DOHH2 (cell line): ENCODE results near the gene TXLNG.

Source experiments
- H3F3A ChIP-seq: fragments of 200-600 bp; sonication (generic), shearing (Covaris generic); 2 replicates; pipeline ENCODE4 v1.6.0; 2016; ENCODE audit warnings: antibody characterized with exemption, mild to moderate bottlenecking; ENCODE audit not compliant: control insufficient read depth, insufficient read depth
- H3K27ac ChIP-seq: fragments of 200-600 bp; sonication (generic); 2 replicates; pipeline ENCODE4 v1.5.1; 2014; ENCODE audit warnings: low read depth, mild to moderate bottlenecking, low read length, moderate library complexity
- H3K27me3 ChIP-seq: fragments of 200-600 bp; sonication (generic); 2 replicates; pipeline ENCODE4 v1.6.1; 2014; ENCODE audit warnings: mild to moderate bottlenecking, low read length, mixed read lengths; ENCODE audit not compliant: control insufficient read depth
- H3K36me3 ChIP-seq: fragments of 200-600 bp; sonication (generic); 2 replicates; pipeline ENCODE4 v1.6.1; 2014; ENCODE audit warnings: mild to moderate bottlenecking, low read length, moderate library complexity, mixed read lengths; ENCODE audit not compliant: control insufficient read depth
- H3K4me1 ChIP-seq: fragments of 200-600 bp; sonication (generic); 2 replicates; pipeline ENCODE4 v1.6.1; 2014; ENCODE audit warnings: mild to moderate bottlenecking, low read length, mixed read lengths; ENCODE audit not compliant: control insufficient read depth
- H3K4me2 ChIP-seq: fragments of 200-600 bp; sonication (generic); 2 replicates; pipeline ENCODE4 v1.6.0; 2014; ENCODE audit warnings: mild to moderate bottlenecking, low read length, moderate library complexity
- H3K4me3 ChIP-seq: fragments of 200-600 bp; sonication (generic); 2 replicates; pipeline ENCODE4 v1.5.1; 2014; ENCODE audit warnings: mild to moderate bottlenecking, low read length, mixed read lengths
- H3K79me2 ChIP-seq: fragments of 200-600 bp; sonication (generic); 2 replicates; pipeline ENCODE4 v1.6.1; 2014; ENCODE audit warnings: mild to moderate bottlenecking, low read length, mixed read lengths; ENCODE audit not compliant: control insufficient read depth
- H3K9me2 ChIP-seq: fragments of 200-600 bp; sonication (generic); replicated peaks from 2 replicates; pipeline ENCODE4 v1.6.1; 2014; ENCODE audit warnings: mild to moderate bottlenecking, low read length, mixed read lengths; ENCODE audit not compliant: control insufficient read depth
- H3K9me3 ChIP-seq: fragments of 200-600 bp; sonication (generic); 2 replicates; pipeline ENCODE4 v1.6.1; 2014; ENCODE audit warnings: antibody characterized with exemption, low read length, mixed read lengths; ENCODE audit not compliant: control insufficient read depth, insufficient read depth
- H4K20me1 ChIP-seq: fragments of 200-600 bp; sonication (generic); 2 replicates; pipeline ENCODE4 v1.6.0; 2014; ENCODE audit warnings: low read depth, mild to moderate bottlenecking, antibody characterized with exemption, low read length, moderate library complexity; ENCODE audit not compliant: control insufficient read depth, insufficient read depth
- EZH2phosphoT487 ChIP-seq: fragments of 200-600 bp; sonication (generic); IDR thresholded peaks from 2 replicates; pipeline ENCODE4 v1.6.1; 2017; ENCODE audit warnings: borderline replicate concordance, mild to moderate bottlenecking, antibody characterized with exemption, low read length, moderate library complexity, mixed read lengths
- TF ChIP-seq, protein P1 (sequence below): fragments of 200-600 bp; sonication (generic); IDR thresholded peaks from one replicate; pipeline ENCODE4 v1.5.1; 2014; ENCODE audit warnings: antibody characterized with exemption, mild to moderate bottlenecking, low read depth, low read length; ENCODE audit not compliant: poor library complexity, severe bottlenecking

TXLNG gene

DNA sequence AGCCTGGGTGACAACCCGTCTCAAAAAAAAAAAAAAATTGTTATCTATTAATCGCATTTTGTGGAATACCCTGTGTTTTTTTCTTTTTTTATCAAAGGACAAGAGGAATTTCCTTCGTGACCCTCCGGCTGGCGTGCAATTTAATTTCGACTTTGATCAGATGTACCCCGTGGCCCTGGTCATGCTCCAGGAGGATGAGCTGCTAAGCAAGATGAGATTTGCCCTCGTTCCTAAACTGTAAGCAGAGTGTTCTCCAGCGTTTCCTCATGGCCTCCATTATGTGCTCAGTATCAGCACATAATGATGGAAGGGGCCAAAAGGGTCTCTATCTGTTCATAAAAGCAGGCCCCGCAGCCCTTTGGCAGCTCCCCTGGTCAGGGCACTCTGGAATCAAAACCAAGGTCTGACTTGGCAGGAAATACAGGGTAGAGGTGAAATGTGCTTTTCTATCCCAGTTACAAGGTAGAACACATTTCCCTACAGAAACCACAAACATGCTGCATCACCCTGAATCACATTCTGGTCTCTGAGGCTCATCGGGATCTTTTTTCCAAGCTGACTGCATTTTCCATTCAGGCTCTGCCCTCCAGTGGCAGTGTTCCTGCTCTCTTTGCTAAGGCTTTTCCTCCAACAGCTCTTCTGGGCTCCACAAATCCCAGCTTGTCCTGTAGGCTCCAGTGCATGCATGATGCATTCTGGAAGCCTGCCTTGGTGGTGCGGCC is 42.5 kb upstream of the TXLNG start:
- Histone ChIP-seq H3K36me3 (peaks cover 30% of the 10 kb centered on the region), H3K9me2 (no peaks in the 10 kb centered on the region), H3K27ac (no peak overlapping the region), H3F3A (no peaks in the 10 kb centered on the region), H3K4me2 (no peak overlapping the region), H3K9me3 (no peaks in the 10 kb centered on the region), H3K4me1 (no peaks in the 10 kb centered on the region), H3K79me2 (no peaks in the 10 kb centered on the region), H3K4me3 (no peak overlapping the region), H3K27me3 (no peaks in the 10 kb centered on the region), H4K20me1 (no peaks in the 10 kb centered on the region)
- TF ChIP-seq, protein P1, sequence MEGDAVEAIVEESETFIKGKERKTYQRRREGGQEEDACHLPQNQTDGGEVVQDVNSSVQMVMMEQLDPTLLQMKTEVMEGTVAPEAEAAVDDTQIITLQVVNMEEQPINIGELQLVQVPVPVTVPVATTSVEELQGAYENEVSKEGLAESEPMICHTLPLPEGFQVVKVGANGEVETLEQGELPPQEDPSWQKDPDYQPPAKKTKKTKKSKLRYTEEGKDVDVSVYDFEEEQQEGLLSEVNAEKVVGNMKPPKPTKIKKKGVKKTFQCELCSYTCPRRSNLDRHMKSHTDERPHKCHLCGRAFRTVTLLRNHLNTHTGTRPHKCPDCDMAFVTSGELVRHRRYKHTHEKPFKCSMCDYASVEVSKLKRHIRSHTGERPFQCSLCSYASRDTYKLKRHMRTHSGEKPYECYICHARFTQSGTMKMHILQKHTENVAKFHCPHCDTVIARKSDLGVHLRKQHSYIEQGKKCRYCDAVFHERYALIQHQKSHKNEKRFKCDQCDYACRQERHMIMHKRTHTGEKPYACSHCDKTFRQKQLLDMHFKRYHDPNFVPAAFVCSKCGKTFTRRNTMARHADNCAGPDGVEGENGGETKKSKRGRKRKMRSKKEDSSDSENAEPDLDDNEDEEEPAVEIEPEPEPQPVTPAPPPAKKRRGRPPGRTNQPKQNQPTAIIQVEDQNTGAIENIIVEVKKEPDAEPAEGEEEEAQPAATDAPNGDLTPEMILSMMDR, result no peak
- no peak for TF ChIP-seq EZH2phosphoT487

DNA sequence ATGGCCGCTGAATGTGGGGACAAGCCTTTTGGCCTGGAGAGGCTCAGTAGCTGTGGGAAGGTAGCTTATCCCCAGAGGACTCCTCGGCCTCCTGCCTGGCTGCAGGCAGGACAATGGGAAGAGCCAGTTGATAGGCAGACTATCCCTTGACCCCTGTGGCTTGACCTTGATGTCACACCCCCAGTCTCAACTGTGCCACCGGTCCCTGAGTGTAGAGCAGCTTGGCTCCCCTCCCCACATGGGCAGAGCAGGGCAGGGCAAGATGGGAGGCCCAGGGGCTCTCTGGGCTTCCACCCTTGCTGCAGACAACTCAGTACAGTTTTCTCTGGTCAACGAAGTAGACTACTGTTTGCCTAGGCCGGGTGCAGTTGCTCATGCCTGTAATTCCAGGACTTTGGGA is 41.2 kb upstream of the TXLNG start:
- Histone ChIP-seq H3K36me3 (peaks cover 35% of the 10 kb centered on the region), H3K4me1 (no peaks in the 10 kb centered on the region)

DNA sequence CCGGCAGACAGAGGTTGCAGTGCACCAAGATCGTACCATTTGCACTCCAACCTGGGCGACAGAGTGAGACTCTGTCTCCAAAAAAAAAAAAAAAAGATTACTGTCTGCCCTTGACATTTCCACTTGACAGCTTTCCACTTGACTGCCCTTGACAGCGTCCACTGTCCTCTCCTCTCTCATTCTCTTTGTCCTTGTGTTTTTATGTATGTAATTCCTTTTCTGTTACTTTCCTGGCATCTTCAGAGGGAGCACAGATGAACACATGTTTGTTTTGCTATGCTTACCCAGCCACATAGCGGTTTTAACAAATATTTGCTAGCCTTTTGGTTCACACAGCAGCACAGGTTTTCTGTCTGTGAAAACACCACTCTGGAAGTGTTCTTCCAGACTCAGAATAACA is 40.6 kb upstream of the TXLNG start:
- peaks cover 39% of the 10 kb centered on the region for H3K36me3 ChIP-seq
- H3K9me3 ChIP-seq, result no peaks in the 10 kb centered on the region
- no peaks in the 10 kb centered on the region for H3K27me3 ChIP-seq
- no peaks in the 10 kb centered on the region for H3K4me1 ChIP-seq
- no peaks in the 10 kb centered on the region for H4K20me1 ChIP-seq
- no peak overlapping the region for H3K27ac ChIP-seq
- no peaks in the 10 kb centered on the region for H3K9me2 ChIP-seq
- TF ChIP-seq EZH2phosphoT487, result no peak
- TF ChIP-seq, protein P1, result no peak
- H3K79me2 ChIP-seq, result no peaks in the 10 kb centered on the region
- H3K4me2 ChIP-seq, result no peak overlapping the region
- no peak overlapping the region for H3K4me3 ChIP-seq
- H3F3A ChIP-seq, result no peaks in the 10 kb centered on the region

More for the DNA sequence above, 41.2 kb upstream of the TXLNG start:
- H3F3A ChIP-seq, result no peaks in the 10 kb centered on the region
- no peaks in the 10 kb centered on the region for H3K9me3 ChIP-seq
- H3K27me3 ChIP-seq, result no peaks in the 10 kb centered on the region
- no peaks in the 10 kb centered on the region for H4K20me1 ChIP-seq
- H3K4me2 ChIP-seq, result no peak overlapping the region
- H3K79me2 ChIP-seq, result no peaks in the 10 kb centered on the region
- no peak for TF ChIP-seq EZH2phosphoT487
- TF ChIP-seq, protein P1, result no peak
- no peaks in the 10 kb centered on the region for H3K9me2 ChIP-seq
- H3K27ac ChIP-seq, result no peak overlapping the region
- H3K4me3 ChIP-seq, result no peak overlapping the region
